Stimulated activated CD4-positive, alpha-beta T cell treated with anti-CD3 and anti-CD28 coated beads, Interleukin-15, amount 100 ng/mL, for 24 hours (primary cell): ENCODE data around the gene FAM43A.

Experiments used
- DNase-seq: peaks from one replicate; pipeline ENCODE4 v3.0.0-alpha.2; 2020

The FAM43A gene

GRCh38 chr3:194685718-194686413 is at the start of gene FAM43A:
Gene FAM43A (plus strand): TSS chr3:194685883. CDS start chr3:194686827, 944 bp downstream.
- peak; percentile 88 for DNase-seq

- DNase-seq, result no peak
Measured at GRCh38 chr3:194637066-194637465, 48.6 kb upstream of the FAM43A start.

DNA sequence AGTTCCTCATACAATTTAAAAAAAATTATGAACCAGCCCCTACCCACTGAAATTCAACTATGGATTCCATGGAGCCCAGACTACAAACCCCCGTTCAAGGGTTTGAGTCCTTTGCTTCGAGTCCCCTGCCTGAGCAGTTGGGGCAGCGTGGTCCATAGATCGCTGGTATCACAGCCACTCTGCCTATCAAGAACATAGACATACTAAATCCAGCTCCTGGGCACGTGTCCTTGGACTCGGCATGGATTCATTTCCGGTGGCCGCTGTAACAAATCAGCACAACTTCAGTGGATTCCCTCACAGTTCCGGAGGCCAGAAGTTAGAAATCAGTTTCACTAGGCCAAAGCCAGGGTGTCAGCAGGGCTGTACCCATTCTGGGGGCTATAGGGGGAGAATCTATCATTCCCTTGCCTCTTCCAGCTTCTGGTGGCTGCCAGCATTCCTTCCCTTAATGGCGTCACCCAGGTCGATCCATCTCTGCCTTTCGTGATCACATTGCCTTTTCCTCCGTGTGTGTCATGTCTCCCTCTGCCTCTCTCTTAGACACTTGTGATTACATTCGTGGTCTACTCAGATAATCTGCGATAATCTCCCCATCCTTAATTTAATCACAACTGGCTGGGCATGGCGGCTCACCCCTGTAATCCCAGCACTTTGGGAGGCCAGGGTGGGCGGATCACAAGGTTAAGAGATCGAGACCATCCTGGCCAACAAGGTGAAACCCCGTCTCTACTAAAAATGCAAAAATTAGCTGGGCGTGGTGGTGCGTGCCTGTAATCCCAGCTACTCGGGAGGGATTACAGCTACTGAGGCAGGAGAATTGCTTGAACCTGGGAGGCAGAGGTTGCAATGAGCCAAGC is 47.9 kb upstream of the FAM43A start:
- DNase-seq, result no peak

DNA sequence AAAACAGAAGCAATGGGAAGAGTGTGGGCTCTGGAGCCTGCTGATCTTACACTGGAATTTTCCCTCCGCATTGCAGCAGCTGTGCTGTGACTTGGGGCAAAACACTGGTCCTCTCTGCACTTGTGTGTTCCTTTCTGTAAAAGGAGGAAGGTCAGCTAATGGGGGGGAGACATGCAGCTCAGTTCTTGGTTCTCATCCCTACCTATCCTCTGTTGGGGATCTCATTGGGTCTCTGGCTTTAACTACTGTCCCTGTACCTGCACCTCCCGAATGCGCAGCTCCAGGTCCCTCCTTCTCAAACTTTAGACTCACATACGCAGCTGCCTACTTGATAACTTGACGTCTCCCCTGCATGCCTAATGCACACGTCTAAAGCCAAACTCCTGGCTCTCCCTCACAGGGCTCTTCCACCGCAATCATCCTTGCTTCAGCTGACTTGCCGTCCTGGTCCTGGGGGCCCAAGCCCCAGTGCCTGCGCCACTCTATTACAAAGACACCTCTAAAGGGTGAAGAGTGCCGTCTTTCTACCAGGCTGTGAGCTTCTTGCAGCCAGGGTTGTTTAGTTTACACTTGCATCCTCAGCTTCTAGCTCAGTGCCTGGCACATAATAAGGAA is 46.6 kb upstream of the FAM43A start:
- no peak for DNase-seq

- DNase-seq, result peak; percentile 50
Measured at GRCh38 chr3:194640829-194641228, 44.9 kb upstream of the FAM43A start.

- DNase-seq, result no peak
Measured at GRCh38 chr3:194642769-194643168, 42.9 kb upstream of the FAM43A start.

DNA sequence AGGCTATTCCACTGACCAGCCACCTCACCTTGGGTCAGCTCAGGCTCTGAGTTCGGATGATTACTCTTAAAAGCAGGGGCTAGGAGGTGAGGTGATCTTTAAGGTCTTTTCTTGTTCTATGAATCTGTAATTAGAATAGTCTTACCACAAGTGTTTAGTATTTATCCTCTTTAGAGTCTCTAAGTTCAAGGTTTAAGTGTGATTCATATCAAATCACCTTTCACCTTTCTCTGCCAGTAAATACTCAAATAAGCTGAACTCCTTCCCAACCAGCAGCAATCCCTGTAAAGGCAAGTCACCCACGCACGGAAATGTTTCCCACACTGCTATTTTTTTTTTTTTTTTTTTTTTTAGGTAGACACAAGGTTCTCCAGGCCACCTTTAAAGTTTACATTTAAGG is 37.9 kb upstream of the FAM43A start:
- no peak for DNase-seq

DNA sequence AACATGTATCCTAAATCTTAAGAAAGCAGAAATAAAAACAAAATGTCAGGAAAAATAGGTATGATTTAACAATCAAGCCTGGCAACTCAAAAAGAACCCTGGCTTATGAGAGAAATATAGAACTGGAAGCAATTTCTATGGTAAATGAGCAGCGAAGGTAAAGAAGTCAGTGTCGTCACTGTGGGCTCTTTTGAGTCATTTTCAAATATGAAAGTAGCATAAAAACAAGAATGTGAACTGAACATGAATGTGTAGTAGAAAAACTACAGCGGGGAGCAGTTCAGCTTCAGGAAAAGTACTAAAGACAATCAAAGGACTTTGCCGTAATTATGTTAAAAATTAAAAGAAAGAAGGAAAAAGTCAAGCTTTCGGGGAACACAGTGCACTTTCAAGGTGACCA is 31.2 kb upstream of the FAM43A start:
- DNase-seq, result no peak

DNA sequence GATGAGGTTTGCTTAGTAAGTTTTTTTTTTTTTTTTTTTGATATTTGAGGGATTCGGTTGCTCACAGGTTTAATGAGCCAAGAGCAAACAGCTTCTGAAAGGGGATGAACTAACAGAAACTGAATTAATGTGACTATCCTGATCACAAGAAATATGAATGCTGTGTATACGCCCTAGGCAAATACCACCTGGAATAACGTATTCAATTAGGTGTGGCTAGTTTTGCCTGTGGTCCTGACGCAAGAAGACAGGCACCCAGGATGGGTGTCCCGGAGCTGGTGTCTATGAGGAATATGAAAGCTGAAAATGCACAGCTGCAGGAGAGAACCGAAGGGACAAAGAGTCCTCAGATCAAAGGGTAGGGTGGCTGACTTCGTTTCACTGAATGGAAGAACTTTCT is 28.2 kb upstream of the FAM43A start:
- no peak for DNase-seq

DNA sequence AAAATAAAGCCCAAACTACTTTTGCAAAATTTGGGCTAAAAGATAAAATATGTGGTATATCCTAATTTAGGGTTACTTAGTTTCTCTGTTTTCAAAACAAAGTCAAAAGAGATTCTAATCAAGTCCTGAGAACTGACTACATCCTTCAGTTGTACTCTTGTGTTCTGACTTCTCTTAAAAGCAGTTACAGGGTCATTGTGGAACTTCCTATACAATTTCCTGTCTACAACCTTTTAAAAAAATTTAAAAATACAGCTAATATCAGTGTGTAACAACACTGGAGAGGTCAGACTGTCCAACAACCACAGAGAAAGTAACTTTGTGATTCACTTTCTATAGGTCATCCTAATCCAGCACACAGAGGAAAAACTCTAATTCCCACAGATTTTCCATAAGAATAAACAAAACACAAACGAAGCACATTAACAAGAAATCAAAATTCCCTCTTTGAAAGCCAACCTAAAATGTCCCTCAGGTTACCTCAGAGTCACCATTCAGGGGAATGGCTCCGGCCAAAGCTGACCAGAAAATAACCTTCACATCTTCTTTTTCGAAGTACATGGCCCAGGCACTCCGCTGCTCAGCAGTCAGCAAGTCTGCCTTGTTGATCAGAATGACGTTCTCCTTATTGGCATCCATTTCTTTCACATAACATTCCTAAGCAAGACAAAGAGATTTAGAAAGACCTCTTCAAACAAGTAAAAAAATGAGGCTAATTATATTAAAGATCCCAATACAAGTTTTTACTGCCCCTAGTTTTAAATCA is 27.0 kb upstream of the FAM43A start:
- DNase-seq, result no peak

DNA sequence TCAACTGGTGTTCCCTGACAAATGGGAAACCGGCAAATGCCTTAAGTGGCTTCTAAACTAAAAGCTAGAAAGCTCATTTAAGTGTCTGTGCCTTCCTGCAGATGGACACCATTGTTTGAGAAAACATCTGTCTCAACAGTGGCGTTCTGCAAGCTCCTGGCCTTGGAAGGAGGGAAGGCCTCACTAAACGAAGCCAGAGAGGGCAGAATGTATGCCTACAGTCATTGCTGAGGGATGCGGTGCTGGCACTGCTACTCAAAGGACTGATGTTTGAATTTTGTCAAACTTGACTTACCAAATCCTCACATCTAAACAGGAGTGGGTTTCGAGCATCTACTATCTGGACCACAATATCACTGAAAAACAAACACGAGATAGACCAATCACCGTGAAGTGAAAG is 25.9 kb upstream of the FAM43A start:
- DNase-seq, result no peak

GRCh38 chr3:194661374-194661773 is 24.3 kb upstream of the FAM43A start:
- no peak for DNase-seq

DNA sequence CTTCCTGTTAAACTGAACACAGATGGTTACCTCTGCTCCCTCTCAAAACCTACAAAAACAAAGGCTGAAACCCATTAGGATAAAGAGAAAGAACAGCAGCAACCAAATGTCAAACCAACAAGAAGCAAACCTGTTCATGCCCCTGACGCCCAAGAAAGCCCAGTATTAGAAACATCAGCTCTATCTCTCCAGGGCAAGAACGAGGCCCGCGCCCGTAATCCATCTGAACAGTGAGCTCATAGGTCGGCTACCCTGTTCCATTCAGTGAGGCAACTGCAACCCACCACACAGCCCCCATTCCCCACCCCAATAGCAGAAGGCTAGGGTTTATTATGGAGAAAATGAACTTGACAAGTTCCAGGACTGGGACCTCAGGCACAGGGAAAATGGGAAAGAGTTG is 23.7 kb upstream of the FAM43A start:
- DNase-seq, result no peak

- no peak for DNase-seq
Measured at GRCh38 chr3:194664857-194665256, 20.8 kb upstream of the FAM43A start.

- no peak for DNase-seq
Measured at GRCh38 chr3:194667363-194667762, 18.3 kb upstream of the FAM43A start.

GRCh38 chr3:194671511-194671899 is 14.2 kb upstream of the FAM43A start:
- DNase-seq, result peak; percentile 32

- peak; percentile 93 for DNase-seq
Measured at GRCh38 chr3:194671900-194672808, 13.5 kb upstream of the FAM43A start, which contains the start of gene LSG1. Gene LSG1 (minus strand): TSS chr3:194672191. CDS start chr3:194672162, 29 bp downstream.

DNA sequence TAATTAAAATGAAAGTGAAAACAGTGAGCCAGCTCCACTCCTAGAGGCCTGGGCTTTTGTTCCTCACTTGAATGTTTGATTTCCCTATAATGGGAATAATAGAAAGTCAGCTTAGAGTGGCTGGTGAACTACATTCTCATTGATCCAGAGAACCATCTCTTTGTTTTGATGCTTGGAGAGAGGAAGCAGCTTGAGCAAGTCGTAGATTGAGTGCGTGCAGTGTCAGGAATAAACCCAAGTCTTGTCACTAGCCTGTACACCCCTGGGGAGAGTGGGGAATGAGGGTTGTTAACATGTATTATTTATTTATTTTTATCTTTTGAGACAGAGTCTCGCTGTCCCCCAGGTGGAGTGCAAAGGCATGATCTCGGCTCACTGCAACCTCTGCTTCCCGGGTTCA is 12.8 kb upstream of the FAM43A start:
- no peak for DNase-seq

DNA sequence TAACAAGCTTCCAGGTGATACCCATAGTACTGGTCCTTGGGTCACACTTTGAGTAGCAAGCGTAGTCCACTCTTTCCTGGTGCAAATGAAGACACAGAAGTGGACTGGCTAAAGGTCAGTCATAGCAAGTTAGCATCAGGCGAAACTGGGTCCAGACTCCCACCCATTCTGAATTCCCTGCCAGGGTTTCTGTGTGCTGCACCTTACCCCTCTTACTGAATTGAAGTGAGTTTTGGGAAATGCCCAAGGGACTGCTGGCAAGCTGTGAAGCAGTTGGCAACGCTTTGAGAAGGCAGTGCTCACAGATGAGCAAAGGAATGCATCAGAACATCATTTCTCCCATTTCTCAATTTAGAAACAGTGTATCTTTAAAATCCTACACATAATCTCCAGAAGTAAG is 11.9 kb upstream of the FAM43A start:
- no peak for DNase-seq

DNA sequence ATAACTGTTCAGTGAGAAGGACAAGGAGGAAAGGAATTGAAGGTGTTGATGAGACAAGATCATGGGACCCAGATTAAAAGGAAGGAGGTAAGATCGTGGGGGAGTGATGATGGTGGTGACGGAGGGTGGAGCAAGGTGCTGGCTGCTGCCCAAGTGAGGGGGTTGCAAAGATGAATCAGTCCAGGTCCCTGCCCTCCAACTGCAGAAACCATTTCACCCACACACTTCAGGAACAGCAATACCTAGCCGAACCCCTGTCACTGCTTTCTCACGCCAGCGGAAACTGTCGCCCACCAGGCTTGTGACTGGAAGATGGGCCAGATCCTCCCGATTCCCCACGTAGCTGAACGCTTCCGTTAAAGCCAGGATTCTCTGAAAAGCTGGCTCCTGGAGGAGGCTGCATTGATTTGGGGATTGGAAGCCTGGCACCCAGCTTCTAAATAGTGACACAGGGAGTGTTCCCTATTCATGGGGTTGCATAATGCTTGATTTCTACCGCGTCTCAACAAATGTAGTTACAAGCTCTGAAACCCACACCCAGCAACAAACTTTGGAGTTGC is 10.5 kb upstream of the FAM43A start:
- DNase-seq, result peak; percentile 86

- DNase-seq, result peak; percentile 35
Measured at GRCh38 chr3:194675680-194676079, 10.0 kb upstream of the FAM43A start.

- no peak for DNase-seq
Measured at GRCh38 chr3:194676471-194676870, 9.2 kb upstream of the FAM43A start.
